HG03521 (cell line): ENCODE results near the gene HPF1.
"Not testable (repeated sequence)": the region's sequence is repeated elsewhere in the genome, so short reads cannot be mapped to it uniquely, and the experiment has no call there.

Experiments used
- ATAC-seq: cut with Tn5 transposase; IDR thresholded peaks from one replicate; pipeline ENCODE4 v1.9.1; 2021; ENCODE audit warnings: mild to moderate bottlenecking, moderate library complexity; ENCODE audit not compliant: unreplicated experiment

HPF1 gene

DNA sequence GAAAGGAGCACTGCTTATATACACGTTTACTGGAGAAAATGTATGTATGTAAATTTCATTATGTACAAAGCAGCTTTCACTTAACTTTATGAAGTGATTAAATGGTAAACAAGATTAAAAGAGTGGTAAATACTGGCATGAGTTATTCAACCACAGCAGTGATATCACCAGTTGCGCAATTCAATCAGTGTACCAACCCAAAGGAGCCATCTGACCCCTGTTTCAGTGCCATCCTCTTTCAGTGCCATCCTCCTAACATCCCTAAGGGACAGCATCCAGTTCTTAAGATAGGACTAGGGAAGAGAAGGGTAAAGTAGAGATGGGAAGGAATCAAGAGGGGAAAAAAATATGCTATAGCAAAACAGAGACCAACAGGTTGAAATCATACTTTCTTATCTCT lies 16.2 kb downstream of the HPF1 start:
- ATAC-seq: no peak

DNA sequence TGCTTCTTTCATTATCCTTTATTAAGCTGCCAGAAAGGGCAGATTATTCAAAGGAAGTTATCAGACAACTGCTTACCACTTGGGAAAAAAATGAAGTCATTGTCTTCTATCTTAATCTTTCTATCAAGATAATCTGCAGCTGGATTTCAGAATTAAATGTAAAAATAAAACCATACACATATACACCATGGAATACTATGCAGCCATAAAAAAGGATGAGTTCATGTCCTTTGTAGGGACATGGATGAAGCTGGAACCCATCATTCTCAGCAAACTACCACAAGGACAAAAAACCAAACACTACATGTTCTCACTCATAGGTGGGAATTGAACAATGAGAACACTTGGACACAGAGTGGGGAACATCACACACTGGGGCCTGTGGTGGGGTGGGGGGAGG lies 19.1 kb downstream of the HPF1 start:
- ATAC-seq: not testable (repeated sequence)

DNA sequence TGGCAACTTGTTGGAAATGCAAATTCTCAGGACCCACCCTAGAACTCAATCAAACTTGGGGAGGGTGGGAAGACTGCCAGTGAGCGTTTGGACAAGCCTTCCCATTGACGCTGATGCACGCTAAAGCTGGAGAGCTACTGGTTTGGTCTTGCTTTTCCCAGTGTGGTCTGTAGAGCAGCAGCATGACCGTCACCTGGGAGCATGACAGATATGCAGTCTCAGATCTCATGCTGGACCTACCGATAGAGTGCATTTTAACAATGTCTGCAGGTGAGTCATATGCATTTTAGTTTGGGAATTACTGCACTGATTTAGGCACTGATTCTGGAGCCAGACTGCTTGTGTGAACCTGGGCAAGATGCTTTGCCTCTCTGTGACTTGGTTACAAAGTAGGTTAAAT lies 27.2 kb downstream of the HPF1 start:
- no peak for ATAC-seq

DNA sequence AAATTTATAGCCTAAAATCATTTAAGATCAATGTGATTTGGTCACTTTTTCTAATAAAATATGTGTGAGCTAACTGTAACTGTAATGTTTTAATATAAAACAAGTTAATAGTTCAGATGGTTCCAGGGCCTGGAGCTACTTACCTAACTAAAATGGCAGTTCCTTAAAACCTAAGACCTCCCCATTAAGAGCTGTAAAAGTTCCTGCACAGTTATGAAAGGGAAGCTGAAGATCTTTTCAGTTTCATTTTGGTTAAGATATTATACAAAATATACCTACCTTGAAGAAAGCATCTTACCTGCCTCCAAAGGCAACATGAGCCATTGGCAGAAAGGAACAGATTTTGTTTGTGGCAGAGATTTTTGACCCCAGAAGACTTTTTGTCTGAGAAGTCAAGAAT lies 30.1 kb downstream of the HPF1 start:
- ATAC-seq: no peak

DNA sequence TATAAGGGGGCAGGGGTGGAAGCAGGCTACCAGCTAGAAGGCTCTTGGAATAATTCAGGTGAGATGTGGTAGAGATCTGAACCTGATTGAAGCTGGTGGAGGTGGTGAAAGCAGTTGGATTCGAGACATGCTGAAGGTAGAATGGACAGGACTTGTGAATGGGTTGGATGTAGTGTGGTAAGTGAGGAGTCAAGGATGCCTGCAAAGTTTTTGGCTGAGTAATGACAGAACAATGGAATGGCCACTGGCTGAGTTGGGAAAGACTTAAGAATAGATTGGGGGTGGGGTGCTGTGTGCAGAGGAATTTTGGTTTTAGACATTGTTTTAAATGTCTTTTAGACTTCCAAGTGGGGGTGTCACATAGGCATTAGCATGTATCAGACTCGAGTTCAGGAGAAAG lies 33.5 kb downstream of the HPF1 start:
- ATAC-seq: no peak

DNA sequence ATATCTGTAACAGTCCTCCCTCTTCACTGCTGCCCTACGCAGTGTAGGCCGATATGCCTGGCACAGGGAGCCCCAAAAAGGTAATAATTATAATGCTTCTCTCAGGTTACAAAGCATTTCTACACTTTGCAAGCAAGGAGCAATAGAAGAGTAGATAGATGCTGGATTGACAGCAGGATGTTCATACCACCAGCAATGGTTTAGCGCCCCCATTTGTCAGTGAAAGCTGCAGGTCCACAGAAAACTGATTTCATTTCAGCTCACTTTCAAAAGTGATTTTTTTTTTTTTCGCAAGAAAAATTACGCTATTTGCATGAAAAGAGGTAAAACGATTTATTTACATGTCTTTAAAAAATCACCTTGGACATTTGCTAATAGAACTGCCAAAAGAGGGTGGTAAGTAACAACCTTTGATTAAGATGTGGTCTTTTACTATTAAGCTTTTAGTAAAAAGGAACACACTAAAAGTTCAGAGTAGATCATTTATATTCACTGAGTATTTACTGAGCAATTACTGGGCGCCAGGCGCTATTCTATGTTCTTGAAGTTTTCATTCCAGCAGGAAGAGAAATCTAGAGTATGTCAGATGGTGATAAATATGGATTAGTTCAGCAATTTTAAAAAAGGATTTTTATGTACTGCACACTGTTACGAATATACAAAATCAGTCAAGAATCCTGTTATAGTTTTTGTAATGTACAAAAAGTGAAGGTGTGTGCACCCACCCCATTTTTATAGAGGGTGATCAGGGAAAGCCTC lies 34.4 kb downstream of the HPF1 start:
- no peak for ATAC-seq

DNA sequence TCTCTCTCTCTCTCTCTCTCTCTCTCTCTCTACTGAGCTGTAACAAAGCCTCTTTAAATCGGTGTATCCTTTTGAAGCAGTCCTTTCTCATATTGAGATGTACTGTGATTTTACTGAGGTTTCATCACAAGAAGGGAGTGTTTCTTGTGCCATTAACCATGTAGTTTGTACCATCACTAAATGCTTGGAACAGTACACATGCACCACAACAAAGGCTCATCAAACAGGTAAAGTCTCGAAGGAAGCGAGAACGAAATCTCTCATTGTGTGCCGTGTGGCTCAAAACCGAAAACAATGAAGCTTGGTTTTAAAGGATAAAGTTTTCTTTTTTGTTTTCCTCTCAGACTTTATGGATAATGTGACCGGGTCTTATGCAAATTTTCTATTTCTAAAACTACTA lies 37.2 kb downstream of the HPF1 start:
- no peak for ATAC-seq

DNA sequence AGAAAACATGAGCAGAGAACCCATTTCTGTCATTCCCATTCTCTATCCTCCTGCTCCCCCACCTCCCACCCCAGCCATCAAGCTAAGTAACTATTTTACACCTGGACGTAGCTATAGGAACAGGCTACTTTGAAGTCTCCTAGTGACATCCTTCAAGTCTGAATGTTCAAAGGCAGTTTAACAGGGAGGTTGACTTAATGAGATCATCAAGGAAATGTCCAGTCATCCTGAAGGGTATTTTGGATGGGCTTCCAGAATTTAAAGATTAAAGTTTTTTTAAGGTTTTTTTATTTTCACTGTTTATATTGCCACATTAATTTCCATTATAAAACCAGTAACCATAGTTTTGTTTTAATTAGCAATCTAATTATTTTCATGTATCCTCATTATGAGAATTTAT lies 41.1 kb downstream of the HPF1 start:
- no peak for ATAC-seq

DNA sequence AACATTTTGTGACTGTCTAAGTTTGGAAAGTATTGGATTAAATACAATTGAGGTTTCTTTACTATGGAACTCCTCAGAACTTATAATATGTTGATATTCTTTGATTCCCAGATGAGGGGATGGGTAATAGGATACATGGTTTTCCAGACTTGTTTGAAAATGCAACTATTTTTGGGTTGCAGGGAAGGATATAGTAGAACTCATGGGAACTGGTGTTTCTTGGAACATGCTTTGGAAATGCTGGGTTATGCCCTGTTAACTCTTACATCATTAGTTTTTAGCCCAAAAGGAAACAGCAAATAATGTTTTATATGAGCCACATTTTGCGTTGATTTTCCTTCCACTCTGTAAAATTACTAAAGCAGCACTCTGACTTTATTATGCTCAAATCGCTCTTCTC lies 41.9 kb downstream of the HPF1 start:
- ATAC-seq: no peak

DNA sequence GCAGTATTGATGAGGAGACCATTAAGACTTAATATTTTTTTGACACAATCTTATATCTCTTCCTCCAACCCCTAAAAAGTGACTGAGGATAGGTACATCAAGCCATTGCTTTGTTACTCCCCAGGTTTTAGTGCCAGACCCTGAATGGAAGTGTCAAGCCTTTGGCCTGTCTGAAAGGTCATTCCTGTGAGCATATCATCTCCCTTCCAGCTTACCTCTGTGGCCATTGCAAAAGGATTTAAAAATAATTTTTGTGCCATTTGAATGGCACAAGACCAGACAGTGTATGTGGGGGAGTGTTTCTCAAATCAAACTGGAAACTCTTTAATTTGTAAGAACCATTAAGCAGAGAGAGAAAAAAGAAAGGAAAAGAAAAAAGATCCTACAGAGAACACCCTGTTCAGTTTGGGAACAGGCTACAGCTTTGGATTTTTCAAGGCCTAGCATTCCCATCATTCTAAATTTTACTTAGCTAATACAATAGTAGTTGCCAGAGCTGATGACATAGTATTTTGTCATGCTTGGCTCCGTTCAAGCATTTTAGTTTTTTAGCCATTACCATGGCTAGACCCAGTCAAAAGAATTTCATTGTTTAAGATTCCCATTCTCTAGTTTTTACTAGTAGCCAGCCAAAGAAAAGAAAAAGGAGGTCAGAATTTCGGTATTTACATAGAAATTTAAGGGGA lies 49.6 kb downstream of the HPF1 start:
- no peak for ATAC-seq

DNA sequence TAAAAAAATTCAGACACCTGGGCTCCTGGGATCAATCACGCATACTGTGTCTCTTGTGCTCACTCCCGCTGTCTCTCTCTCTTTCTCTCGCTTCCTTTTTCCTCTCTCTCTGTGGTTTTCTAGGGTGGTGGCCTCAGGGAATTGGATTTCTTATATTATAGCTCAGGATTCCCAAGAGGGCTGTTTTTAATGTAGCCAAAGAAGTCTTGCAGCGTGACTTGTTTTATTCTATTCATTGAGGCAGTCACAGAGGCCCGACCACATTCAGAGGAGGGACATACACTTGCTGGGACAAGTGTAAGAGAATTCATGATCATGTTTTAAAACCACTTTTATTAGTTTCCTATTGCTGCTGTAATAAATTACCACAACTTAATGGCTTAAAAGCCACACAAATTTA lies 59.4 kb downstream of the HPF1 start:
- ATAC-seq: no peak

DNA sequence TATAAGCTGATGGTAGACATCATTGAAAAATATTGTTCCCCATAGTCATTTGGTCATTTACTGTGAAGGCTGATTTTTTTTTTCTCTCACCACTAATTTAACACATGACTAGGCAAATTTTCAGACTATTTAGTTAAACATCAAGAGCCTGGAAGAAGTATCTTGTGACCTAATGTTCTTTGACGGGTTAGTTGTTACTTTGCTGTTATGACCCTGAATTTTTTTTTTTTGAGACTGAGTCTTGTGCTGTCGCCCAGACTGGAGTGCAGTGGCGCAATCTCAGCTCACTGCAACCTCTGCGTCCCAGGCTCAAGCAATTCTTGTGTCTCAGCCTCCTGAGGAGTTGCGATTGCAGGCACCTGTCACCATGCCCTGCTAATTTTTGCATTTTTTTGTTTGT lies 67.0 kb downstream of the HPF1 start:
- ATAC-seq: no peak

DNA sequence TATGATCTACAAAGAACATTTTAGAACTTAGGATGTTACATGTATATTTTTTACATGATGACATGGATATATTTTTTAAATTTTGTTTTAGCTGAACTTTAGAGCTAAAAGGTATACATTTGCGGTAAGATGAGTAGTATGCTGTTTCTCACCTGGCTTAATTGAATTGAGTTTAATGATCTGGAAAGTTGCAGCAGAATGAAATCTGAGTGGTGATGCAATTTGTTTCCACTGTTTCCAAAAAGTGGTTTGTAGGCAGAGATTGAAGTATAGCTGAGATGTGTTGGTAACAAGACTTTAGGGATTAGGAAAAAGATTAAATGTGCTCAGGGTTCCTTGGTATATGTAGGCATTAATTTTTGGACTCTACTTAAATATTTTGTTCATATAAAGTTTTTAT lies 68.1 kb downstream of the HPF1 start:
- no peak for ATAC-seq

DNA sequence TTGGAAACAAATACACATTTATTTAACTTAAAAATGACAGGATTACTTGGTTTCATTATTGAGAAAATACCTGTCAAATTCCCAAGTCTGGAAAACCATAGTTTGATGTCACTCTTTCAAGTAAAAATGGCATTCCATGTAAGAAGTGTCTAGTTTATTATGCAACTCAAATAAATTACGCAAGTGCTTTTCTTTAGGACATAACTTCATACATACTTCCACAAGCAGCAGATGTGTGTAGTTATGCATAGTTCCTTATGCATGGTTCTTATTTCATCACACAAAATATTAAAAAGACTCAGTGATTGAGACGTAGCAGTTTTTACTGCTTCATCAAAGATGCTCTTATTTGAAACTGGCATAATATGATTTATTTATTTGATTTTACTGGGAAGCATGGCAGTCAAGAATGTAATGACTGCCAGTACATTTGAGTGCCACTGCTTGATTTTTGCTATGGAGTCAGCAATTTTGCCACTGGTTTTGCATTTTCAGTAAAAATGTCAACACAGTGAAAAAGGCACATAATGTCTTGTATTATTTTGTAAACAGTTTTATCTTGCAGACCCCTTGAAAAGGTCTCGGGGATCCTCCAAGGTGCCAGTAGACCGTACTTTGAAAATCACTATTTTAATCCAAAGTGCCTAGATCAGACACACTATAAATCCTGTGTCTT lies 75.2 kb downstream of the HPF1 start:
- no peak for ATAC-seq
